UCSD-AML1 (cell line): ENCODE results near the gene NOC2L.

Source experiments
- DNase-seq: peaks from one replicate; lab custom pipeline; 2025; ENCODE audit not compliant: unreplicated experiment; lab: John Stamatoyannopoulos, UW

Gene NOC2L

GRCh38 chr1:931380-932172, 27.5 kb downstream of the NOC2L start:
- DNase-seq = peak; percentile 22

GRCh38 chr1:930633-931138, 28.4 kb downstream of the NOC2L start:
- DNase-seq = no peak

- DNase-seq = no peak
These were observed 29.1 kb downstream of the NOC2L start for GRCh38 chr1:929712-930632.

- no peak for DNase-seq
These were observed 30.0 kb downstream of the NOC2L start for GRCh38 chr1:928825-929661.

- DNase-seq = no peak
These were observed 31.3 kb downstream of the NOC2L start for GRCh38 chr1:927748-928147.

- DNase-seq = no peak
These were observed 31.8 kb downstream of the NOC2L start for GRCh38 chr1:927234-927633.

- no peak for DNase-seq
These were observed 33.3 kb downstream of the NOC2L start for GRCh38 chr1:925561-926421.

- peak; percentile 35 for DNase-seq
These were observed 34.1 kb downstream of the NOC2L start for GRCh38 chr1:924656-925560.

- DNase-seq = no peak
These were observed 34.9 kb downstream of the NOC2L start for GRCh38 chr1:923991-924655.

GRCh38 chr1:923131-923990, 35.7 kb downstream of the NOC2L start, which contains the start of gene SAMD11:
Gene SAMD11 (plus strand): TSS chr1:923923. CDS start chr1:924432, 509 bp downstream.
- DNase-seq = peak; percentile 67

- DNase-seq = peak; percentile 71
These were observed 37.8 kb downstream of the NOC2L start for GRCh38 chr1:921011-921837.

GRCh38 chr1:920521-920920, 38.5 kb downstream of the NOC2L start:
- no peak for DNase-seq

GRCh38 chr1:920010-920409, 39.0 kb downstream of the NOC2L start:
- DNase-seq = no peak

- no peak for DNase-seq
These were observed 39.7 kb downstream of the NOC2L start for GRCh38 chr1:919271-919872.

GRCh38 chr1:918843-919242, 40.2 kb downstream of the NOC2L start:
- DNase-seq = no peak

- DNase-seq = no peak
These were observed 40.7 kb downstream of the NOC2L start for GRCh38 chr1:918353-918752.
